AG09319 (cell line): ENCODE data around the gene BCOR.

Experiments used
- DNase-seq: peaks from one replicate; pipeline ENCODE4 v3.0.0-alpha.2; 2010; ENCODE audit warnings: low read depth; ENCODE audit errors: extremely low read depth
- TF ChIP-seq, protein P1 (sequence below): IDR thresholded peaks from 2 replicates; pipeline ENCODE4 v1.5.1; 2011; ENCODE audit warnings: low read depth, mild to moderate bottlenecking, inconsistent platforms, low read length, moderate library complexity

BCOR gene

DNA sequence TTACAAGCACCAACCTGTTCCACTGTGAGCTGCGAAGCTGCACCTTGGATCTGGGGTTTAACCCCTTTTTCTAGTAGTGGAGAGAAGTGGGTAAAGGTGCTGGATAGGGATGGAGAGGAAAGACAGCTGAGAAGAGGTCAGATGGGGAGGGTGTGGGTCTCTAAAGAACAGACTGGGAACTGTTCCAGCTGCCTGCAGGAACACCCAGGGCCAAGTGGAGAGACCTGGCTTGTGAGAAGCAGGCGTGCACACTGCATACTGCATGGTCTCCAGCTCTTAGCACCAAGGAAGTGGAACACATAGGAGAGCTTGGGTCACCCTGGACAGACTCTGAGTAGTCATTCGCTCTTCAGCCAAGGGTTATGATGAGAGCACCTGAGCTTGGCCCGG lies 16.1 kb downstream of the BCOR start:
- TF ChIP-seq, protein P1, sequence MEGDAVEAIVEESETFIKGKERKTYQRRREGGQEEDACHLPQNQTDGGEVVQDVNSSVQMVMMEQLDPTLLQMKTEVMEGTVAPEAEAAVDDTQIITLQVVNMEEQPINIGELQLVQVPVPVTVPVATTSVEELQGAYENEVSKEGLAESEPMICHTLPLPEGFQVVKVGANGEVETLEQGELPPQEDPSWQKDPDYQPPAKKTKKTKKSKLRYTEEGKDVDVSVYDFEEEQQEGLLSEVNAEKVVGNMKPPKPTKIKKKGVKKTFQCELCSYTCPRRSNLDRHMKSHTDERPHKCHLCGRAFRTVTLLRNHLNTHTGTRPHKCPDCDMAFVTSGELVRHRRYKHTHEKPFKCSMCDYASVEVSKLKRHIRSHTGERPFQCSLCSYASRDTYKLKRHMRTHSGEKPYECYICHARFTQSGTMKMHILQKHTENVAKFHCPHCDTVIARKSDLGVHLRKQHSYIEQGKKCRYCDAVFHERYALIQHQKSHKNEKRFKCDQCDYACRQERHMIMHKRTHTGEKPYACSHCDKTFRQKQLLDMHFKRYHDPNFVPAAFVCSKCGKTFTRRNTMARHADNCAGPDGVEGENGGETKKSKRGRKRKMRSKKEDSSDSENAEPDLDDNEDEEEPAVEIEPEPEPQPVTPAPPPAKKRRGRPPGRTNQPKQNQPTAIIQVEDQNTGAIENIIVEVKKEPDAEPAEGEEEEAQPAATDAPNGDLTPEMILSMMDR, result no peak
- no peak for DNase-seq

DNA sequence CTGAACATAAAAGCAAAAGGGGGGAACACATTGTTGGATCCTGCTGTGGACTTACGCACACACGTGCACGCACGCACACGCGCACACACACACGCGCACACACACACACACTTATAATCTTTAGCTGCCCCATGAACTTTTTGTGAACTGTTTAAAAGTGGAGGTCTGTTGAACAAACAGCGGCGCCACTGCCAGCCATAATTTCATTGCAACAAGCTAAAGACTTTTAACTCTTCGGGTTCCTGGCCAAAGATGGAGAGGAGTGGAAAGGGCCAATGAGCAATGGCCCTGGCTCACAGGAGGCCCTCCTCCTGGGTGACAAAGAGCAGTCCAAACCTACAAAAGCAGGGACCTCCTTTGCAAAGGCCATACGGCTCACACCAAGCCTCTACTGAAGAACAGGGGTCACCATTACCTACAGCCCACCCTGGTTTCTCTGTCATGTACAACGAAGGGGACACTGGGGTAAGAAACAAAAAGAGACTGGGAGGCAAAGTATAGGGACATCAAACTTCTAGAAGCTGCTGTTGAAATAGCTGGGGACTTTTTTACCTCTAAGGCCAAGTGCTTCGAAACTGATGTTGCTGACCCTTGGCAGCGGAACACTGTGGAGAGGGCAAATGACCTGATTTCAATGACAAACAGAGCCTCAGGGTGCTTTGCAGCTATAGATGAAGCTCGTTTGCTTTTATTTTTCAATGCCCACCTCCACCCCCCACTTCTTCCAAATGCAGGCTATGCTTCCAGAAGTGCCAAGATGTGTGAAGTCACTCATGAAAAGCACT lies 16.7 kb downstream of the BCOR start:
- no peak for DNase-seq
- TF ChIP-seq, protein P1, result no peak

- TF ChIP-seq, protein P1, result no peak
- no peak for DNase-seq
Observed at GRCh38 chrX:40079572-40079971, 18.2 kb downstream of the BCOR start.

DNA sequence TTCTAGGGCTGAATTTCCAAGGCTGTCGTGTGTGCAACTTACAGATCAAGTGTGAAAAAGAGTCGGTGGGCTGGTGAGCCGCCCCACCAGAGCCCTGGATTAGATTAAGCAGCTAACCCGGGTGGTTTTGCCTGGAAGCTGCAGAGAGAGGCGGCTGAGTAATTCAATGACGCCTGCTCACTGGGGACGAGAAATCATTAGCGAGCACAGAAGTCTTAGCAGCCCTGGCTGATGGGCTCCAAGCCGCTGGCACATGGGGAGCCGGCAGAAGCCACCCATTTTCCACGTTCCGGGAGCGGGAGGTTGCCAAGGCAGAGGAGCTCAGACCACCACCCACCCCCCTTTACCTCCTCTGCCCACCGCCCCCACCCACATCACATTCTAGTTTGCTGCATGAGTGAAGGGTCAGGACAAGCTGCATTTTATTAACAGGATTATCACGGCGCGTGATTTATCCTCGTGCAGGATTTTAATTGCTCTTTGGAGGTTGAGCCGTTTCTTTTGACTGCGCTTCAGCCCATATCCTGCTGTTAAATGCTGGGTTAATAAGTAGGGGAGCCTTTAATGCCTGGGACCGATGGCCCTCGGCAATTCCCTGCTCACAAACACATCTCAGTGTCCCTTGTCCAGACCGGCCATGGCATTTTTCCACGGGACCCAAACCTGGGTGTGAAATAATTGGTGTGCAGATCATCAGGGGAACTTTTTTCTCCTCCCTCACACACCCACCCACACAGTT lies 19.1 kb downstream of the BCOR start:
- no peak for DNase-seq
- TF ChIP-seq, protein P1, result no peak

GRCh38 chrX:40077906-40078305 lies 19.9 kb downstream of the BCOR start:
- TF ChIP-seq, protein P1, result no peak
- no peak for DNase-seq

DNA sequence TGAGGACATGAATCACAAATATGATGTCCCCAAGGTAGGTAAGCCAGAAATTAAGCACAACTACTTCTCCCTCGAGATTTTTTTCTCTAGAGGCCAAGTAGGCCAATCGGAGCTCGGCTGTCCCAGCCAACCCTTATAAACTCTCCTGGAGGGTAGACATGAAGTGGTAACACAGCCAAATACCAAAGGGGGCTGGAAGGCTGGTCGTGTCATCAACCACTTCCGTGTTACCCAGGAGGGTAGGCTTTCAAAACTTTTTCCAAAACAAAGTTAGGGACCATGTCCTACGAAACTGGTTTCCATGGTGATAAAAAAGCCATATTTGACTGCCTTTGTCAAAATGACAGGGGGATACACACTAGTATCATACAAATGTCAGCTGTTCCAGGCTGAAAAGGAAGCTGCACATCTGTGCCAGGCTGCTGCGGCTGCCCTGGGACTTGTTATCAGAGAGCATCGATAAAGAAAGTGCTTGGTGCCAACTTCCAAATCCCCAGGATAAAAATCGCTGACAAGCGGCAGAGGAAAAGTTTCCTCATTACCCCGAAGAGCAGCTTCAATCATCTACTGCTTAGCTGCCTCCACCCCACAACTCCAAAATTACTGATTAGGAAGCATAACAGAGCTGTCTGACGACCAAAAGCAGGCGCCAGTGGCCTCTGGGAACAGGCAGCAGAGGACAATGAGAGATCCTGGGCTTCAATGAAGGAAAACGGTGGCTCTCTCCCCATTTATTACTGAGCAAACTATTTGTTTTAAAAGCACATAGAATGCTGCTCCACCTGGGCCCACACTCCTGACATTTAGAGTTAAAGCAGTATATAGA lies 20.8 kb downstream of the BCOR start:
- no peak for DNase-seq
- TF ChIP-seq, protein P1, result no peak

DNA sequence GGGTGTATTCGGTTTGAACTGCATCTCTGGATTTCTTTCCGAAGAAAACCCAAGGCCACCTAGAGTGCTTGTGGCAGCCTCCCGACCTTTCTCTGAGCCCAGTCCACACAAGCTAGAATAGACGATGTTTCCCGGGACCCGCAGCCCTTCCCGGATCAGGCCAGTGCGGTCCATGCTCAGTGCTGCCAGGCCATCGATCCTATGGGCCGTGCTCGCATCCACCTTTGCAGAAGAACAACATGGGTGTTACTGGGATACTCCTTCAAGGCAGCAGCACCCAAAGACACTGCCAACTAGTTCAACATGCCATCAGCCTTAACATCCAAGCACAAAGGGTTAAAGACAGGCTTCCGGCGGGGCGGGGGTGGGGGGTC lies 22.8 kb downstream of the BCOR start:
- TF ChIP-seq, protein P1, result no peak

More for the DNA sequence above, 22.8 kb downstream of the BCOR start:
- DNase-seq, result no peak
